Measurements from ENCODE around the gene TSPAN5. TPM values are rescaled to one million over a fixed set of nuclear protein-coding genes. Genes with fewer than 3 reads are reported as not detected.

TSPAN5 gene
- total and polyA plus RNA-seq, 8 donors, result 1.6 to 90.2 (median 8.5) TPM

- intact Hi-C loops (cut with DNase I; ENCODE audit: low total_unique reads), result no loop called here
- H3K36me3 ChIP-seq, result no peaks in the 10 kb centered on the region
- H3K4me1 ChIP-seq, result no peaks in the 10 kb centered on the region
- no peak overlapping the region for H3K4me3 ChIP-seq
- DNase-seq, result no peak
- H3K27me3 ChIP-seq, result no peaks in the 10 kb centered on the region
- H3K9me3 ChIP-seq, result no peaks in the 10 kb centered on the region
- H3K27ac ChIP-seq, result no peak overlapping the region
- no peak for TF ChIP-seq POLR2A (IDR thresholded peaks at IDR 0.05)
- no peak for TF ChIP-seq EP300 (IDR thresholded peaks at IDR 0.05)
- no peak for TF ChIP-seq POLR2AphosphoS5 (IDR thresholded peaks at IDR 0.05)
- no peak for TF ChIP-seq CTCF (IDR thresholded peaks at IDR 0.05)
- WGBS, 5 donors, result 94 to 100% (median 100%) methylated on average over 2 of the region's 2 CpGs
Observed at GRCh38 chr4:98504091-98504490, 154.3 kb downstream of the TSPAN5 start.

GRCh38 chr4:98503676-98504075, 154.7 kb downstream of the TSPAN5 start:
- no peak for TF ChIP-seq POLR2AphosphoS5 (IDR thresholded peaks at IDR 0.05)
- no peaks in the 10 kb centered on the region for H3K27me3 ChIP-seq
- intact Hi-C loops (cut with DNase I; ENCODE audit: low total_unique reads), result no loop called here

DNA sequence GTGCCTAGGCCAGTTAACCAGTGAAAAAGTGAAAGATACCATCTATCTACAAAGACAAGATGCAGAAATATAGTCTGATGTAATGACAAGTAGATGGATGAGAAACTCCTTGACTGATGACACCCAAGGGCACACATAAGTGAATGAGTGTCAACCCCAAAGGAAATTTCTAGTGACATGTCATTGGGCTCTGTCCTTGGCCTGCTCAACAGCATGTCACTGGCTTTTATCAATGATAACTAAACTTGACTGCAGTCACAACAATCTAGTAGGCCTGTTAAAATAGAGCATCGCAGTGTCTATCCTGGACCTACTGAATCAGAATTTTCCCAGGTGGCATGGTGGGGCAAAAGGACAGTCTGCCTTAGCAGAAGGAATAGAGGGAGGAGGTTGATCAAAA, 155.8 kb downstream of the TSPAN5 start:
- intact Hi-C loops (cut with DNase I; ENCODE audit: low total_unique reads), result no loop called here
- Histone ChIP-seq H3K27ac (no peak overlapping the region), H3K9me3 (no peaks in the 10 kb centered on the region), H3K27me3 (no peaks in the 10 kb centered on the region), H3K36me3 (no peaks in the 10 kb centered on the region), H3K4me1 (no peaks in the 10 kb centered on the region), H3K4me3 (no peak overlapping the region)
- WGBS, 5 donors, result 97 to 100% (median 100%) methylated on average over 1 of the region's 1 CpG
- no peak for DNase-seq
- TF ChIP-seq EP300 (IDR thresholded peaks at IDR 0.05), result no peak
- TF ChIP-seq POLR2A (IDR thresholded peaks at IDR 0.05), result no peak

More at GRCh38 chr4:98503676-98504075, 154.7 kb downstream of the TSPAN5 start:
- Histone ChIP-seq H3K27ac (no peak overlapping the region), H3K9me3 (no peaks in the 10 kb centered on the region), H3K4me1 (no peaks in the 10 kb centered on the region), H3K36me3 (no peaks in the 10 kb centered on the region), H3K4me3 (no peak overlapping the region)
- DNase-seq, result no peak

DNA sequence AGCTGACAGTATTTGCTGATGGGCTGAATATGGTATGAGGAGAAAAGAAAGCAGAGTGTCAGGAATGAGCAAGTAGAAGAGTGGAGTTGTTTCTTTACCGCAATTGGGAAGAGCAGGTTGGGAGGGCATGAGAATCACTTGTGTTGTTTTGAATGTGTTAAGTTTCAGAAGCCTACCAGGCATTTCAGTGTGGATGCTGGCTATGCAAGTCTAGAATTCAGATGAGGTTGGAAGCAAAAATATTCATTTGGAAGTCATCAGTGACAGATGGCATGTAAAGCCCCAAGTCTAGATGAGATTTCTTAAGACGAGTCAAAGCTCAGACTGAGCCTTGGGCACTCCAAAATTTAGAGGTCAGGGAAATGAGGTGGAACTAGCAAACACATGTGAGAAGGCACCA, 156.4 kb downstream of the TSPAN5 start:
- no peak overlapping the region for H3K27ac ChIP-seq
- TF ChIP-seq CTCF (IDR thresholded peaks at IDR 0.05) (no peak), POLR2AphosphoS5 (IDR thresholded peaks at IDR 0.05) (no peak), EP300 (IDR thresholded peaks at IDR 0.05) (no peak), POLR2A (IDR thresholded peaks at IDR 0.05) (no peak)
- no peaks in the 10 kb centered on the region for H3K9me3 ChIP-seq
- H3K36me3 ChIP-seq, result no peaks in the 10 kb centered on the region
- no peaks in the 10 kb centered on the region for H3K4me1 ChIP-seq
- H3K27me3 ChIP-seq, result no peaks in the 10 kb centered on the region
- intact Hi-C loops (cut with DNase I; ENCODE audit: low total_unique reads), result no loop called here
- DNase-seq, result no peak
- H3K4me3 ChIP-seq, result no peak overlapping the region
- whole genome bisulfite sequencing, 5 donors, result 70 to 99% (median 97%) methylated on average over 2 of the region's 2 CpGs

GRCh38 chr4:98501383-98501782, 157.0 kb downstream of the TSPAN5 start:
- intact Hi-C loops (cut with DNase I; ENCODE audit: low total_unique reads), result no loop called here
- Histone ChIP-seq H3K9me3 (no peaks in the 10 kb centered on the region), H3K4me3 (no peak overlapping the region), H3K36me3 (no peaks in the 10 kb centered on the region), H3K27me3 (no peaks in the 10 kb centered on the region), H3K4me1 (peaks cover 0 to 2% (median 0%) of the 10 kb centered on the region in 4 donors), H3K27ac (no peak overlapping the region)
- TF ChIP-seq POLR2A (IDR thresholded peaks at IDR 0.05), result no peak
- 92 to 96% (median 93%) methylated on average over 3 of the region's 3 CpGs for WGBS, 5 donors
- DNase-seq, result no peak

GRCh38 chr4:98498774-98499173, 159.6 kb downstream of the TSPAN5 start:
- intact Hi-C loops (cut with DNase I; ENCODE audit: low total_unique reads), result loop anchor here (10.0 kb wide), 1 partner anchor 876 kb away; no protein-coding TSS in a partner anchor
- Histone ChIP-seq H3K27me3 (no peaks in the 10 kb centered on the region), H3K4me3 (no peak overlapping the region), H3K9me3 (no peaks in the 10 kb centered on the region), H3K4me1 (peaks cover 0 to 26% (median 4%) of the 10 kb centered on the region in 4 donors), H3K27ac (no peak overlapping the region), H3K36me3 (no peaks in the 10 kb centered on the region)
- WGBS, 5 donors, result 81 to 94% (median 91%) methylated on average over 5 to 6 of the region's 6 CpGs
- DNase-seq, result no peak
- TF ChIP-seq EP300 (IDR thresholded peaks at IDR 0.05), result no peak

Measured in stomach (tissue), 9 donors.